Measurements from ENCODE around the gene NAALADL1. TPM values are rescaled to one million over a fixed set of nuclear protein-coding genes. Genes with fewer than 3 reads are reported as not detected.

NAALADL1 gene
- total RNA-seq, 1 donor from 2014 or later, result 4.3 TPM

DNA sequence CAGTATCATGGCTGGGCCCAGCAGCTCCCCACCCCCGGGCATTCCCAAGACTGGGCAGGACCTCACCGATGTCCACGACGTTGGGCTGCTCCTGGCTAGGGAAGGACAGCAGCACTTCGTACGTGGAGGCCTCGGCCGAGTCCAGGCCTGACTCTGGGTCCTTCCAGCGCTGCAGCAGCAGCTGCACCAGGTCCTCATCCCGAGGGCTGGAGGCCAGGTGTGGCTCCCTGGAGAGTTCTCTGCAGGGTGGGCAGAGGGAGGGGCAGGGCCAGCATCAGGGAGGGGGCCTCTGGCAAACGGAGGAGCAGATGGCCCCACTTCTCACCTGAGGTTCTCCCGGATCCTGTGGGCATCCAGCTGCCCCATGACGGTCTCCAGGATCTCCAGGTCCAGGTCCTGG is 341 bp downstream of the NAALADL1 start:
- H3K27me3 Mint-ChIP-seq, result peaks cover 6% of the 10 kb centered on the region
- no peaks in the 10 kb centered on the region for H3K36me3 Mint-ChIP-seq (ENCODE audit: insufficient read depth)
- H3K9me3 Mint-ChIP-seq (ENCODE audit: low read depth), result no peaks in the 10 kb centered on the region
- no peaks in the 10 kb centered on the region for H3K4me1 Mint-ChIP-seq (ENCODE audit: low read depth)
- no peak for DNase-seq (ENCODE audit: low spot score, unreplicated experiment)
- no peak for TF ChIP-seq CTCF (IDR thresholded peaks at IDR 0.05; ENCODE audit: unreplicated experiment)
- H3K4me3 Mint-ChIP-seq (ENCODE audit: low read depth), result no peak overlapping the region
- H3K27ac Mint-ChIP-seq, result no peak overlapping the region

DNA sequence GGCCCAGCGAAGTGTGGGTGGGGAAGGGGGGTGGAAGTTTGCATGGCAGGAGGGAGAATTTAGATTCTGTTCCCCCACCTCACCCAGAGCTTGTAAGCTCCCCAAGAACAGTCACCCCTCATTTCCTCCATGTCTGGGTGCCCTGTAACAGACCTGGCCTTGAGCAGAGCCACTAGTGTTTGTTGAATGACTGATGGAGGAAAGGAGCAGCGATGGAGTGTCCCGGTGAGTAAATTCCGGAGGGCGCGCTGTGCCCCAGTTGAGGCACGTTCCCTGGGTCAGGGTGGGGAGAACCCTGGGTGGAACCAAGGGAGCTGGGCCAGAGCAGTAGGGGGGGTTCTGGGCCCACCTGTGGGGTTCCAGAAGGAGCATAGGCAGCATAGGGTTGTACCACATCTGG is 827 bp downstream of the NAALADL1 start:
- peaks cover 6% of the 10 kb centered on the region for H3K27me3 Mint-ChIP-seq
- H3K4me3 Mint-ChIP-seq (ENCODE audit: low read depth), result no peak overlapping the region
- DNase-seq (ENCODE audit: low spot score, unreplicated experiment), result no peak
- H3K27ac Mint-ChIP-seq, result no peak overlapping the region
- H3K36me3 Mint-ChIP-seq (ENCODE audit: insufficient read depth), result no peaks in the 10 kb centered on the region
- no peak for TF ChIP-seq CTCF (IDR thresholded peaks at IDR 0.05; ENCODE audit: unreplicated experiment)
- H3K9me3 Mint-ChIP-seq (ENCODE audit: low read depth), result no peaks in the 10 kb centered on the region
- H3K4me1 Mint-ChIP-seq (ENCODE audit: low read depth), result no peaks in the 10 kb centered on the region

DNA sequence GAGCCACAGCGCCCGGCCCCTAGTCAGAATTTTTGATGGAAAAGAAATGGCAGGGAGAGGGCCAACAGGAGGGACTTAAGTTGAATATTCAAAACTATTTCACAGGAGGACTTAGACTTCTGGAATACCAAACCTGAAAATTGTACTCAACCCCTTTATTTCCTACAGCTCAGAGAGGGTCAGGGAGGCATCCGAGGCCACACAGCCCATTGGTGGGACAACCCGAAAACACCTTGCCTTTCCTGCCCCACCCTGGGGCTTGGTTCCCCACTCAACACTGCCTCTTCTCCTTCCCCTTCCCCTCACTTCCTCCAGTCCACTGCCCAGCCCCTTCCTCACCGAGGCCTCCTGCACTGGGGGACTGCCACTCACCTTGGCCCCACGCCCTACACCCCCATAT is 1.4 kb downstream of the NAALADL1 start:
- no peaks in the 10 kb centered on the region for H3K9me3 Mint-ChIP-seq (ENCODE audit: low read depth)

GRCh38 chr11:65055538-65055937 is 2.8 kb downstream of the NAALADL1 start:
- H3K27me3 Mint-ChIP-seq, result peaks cover 6% of the 10 kb centered on the region
- H3K27ac Mint-ChIP-seq, result no peak overlapping the region
- H3K4me1 Mint-ChIP-seq (ENCODE audit: low read depth), result no peaks in the 10 kb centered on the region
- no peaks in the 10 kb centered on the region for H3K36me3 Mint-ChIP-seq (ENCODE audit: insufficient read depth)
- H3K9me3 Mint-ChIP-seq (ENCODE audit: low read depth), result no peaks in the 10 kb centered on the region
- TF ChIP-seq CTCF (IDR thresholded peaks at IDR 0.05; ENCODE audit: unreplicated experiment), result no peak
- DNase-seq (ENCODE audit: low spot score, unreplicated experiment), result no peak
- H3K4me3 Mint-ChIP-seq (ENCODE audit: low read depth), result no peak overlapping the region

More for the DNA sequence above, 1.4 kb downstream of the NAALADL1 start:
- Mint-ChIP-seq H3K4me1 (ENCODE audit: low read depth) (no peaks in the 10 kb centered on the region), H3K36me3 (ENCODE audit: insufficient read depth) (no peaks in the 10 kb centered on the region), H3K27me3 (peaks cover 6% of the 10 kb centered on the region), H3K27ac (no peak overlapping the region), H3K4me3 (ENCODE audit: low read depth) (no peak overlapping the region)
- no peak for TF ChIP-seq CTCF (IDR thresholded peaks at IDR 0.05; ENCODE audit: unreplicated experiment)
- no peak for DNase-seq (ENCODE audit: low spot score, unreplicated experiment)

DNA sequence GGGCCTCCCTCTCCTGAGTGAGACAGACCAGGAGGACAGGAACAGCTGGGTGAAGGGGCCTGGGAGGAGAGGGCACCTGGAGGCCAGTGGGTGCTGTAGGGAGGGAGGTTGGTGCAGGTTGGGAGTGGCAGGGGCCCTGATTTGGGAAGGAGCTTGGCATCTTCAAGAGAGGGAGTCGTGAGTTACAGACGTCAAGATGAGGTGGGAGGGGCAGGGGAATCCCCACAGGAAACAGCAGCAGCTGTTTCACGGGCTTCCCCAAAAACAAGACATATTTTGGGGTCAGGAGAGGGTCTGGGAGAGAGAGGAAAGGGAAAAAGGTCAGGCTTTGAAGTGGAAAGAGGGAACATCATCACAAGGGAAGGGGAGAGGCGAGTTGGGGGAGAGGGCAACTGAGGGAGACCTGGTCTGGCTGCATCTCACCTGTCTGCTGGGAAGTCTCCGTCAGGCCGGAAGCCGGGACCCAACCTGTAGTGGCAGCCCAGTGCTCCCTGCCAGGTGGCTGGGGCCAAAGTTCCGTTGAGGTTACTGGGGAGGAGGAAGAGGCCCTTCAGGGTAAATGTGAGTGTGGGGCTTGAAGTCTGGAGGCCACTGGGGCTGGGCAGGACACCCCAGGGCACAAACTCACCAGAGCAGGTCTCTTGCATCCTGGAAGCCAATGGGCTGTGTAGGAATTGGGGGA is 4.4 kb downstream of the NAALADL1 start:
- Mint-ChIP-seq H3K36me3 (ENCODE audit: insufficient read depth) (no peaks in the 10 kb centered on the region), H3K9me3 (ENCODE audit: low read depth) (no peaks in the 10 kb centered on the region), H3K4me3 (ENCODE audit: low read depth) (no peak overlapping the region), H3K27me3 (peaks cover 6% of the 10 kb centered on the region), H3K4me1 (ENCODE audit: low read depth) (no peaks in the 10 kb centered on the region), H3K27ac (no peak overlapping the region)
- no peak for DNase-seq (ENCODE audit: low spot score, unreplicated experiment)
- no peak for TF ChIP-seq CTCF (IDR thresholded peaks at IDR 0.05; ENCODE audit: unreplicated experiment)

All from progenitor cell of endocrine pancreas (in vitro differentiated cells).